LNCaP clone FGC (cell line): ENCODE measurements around the gene CSNK1G1.

ENCODE experiments used
- DNase-seq: peaks from one replicate; pipeline ENCODE4 v3.0.0-alpha.2; 2011; ENCODE audit warnings: low read depth
- H3K4me3 ChIP-seq: 2 replicates; pipeline ENCODE4 v1.5.1; 2011; ENCODE audit warnings: mild to moderate bottlenecking, low read depth, low read length, control low read depth
- CTCF ChIP-seq: IDR thresholded peaks from 2 replicates; pipeline ENCODE4 v1.5.1; 2012; ENCODE audit warnings: mild to moderate bottlenecking; ENCODE audit not compliant: control insufficient read depth, insufficient read depth; ENCODE audit errors: extremely low read depth

CSNK1G1 gene

GRCh38 chr15:64314456-64314855 lies 41.5 kb downstream of the CSNK1G1 start:
- no peak for TF ChIP-seq CTCF
- no peak overlapping the region for H3K4me3 ChIP-seq
- DNase-seq, result no peak

DNA sequence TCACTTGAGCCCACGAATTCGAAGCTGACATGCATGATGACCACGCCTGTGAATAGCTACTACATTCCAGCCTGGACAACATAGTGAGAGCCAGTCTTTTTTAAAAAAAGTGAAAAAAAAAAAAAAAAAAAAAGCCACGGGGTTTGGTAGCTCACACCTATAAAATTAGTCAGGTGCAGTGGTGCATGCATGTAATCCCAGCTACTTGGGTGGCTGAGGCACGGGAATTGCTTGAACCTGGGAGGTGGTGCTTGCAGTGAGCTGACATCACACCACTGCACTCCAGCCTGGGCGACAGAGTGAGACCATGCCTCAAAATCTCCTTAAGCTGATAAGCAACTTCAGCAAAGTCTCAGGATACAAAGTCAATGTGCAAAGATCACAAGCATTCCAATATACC lies 44.4 kb downstream of the CSNK1G1 start:
- TF ChIP-seq CTCF, result no peak
- no peak overlapping the region for H3K4me3 ChIP-seq
- no peak for DNase-seq

DNA sequence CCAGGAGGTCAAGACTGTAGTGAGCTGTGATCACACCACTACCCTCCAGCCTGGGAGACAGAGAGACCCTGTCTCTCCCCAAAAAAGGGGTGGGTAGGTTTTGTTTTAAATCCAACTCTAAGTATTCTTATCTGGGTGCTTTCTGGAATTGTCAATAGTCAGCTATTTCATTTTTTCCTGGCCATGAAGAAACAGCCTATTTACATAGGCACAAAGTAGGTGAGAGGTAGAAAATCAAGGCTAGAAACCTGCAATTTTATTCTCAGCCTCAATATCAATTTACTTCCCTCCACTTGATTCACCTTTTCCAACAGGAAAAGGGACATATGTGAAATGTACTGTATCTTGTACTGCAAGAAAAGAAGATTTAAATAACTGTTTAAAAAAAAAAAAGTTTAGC lies 45.9 kb downstream of the CSNK1G1 start:
- H3K4me3 ChIP-seq, result no peak overlapping the region
- no peak for TF ChIP-seq CTCF
- no peak for DNase-seq

- no peak overlapping the region for H3K4me3 ChIP-seq
- DNase-seq, result no peak
- TF ChIP-seq CTCF, result no peak
These were observed 50.7 kb downstream of the CSNK1G1 start for GRCh38 chr15:64305261-64305660.

DNA sequence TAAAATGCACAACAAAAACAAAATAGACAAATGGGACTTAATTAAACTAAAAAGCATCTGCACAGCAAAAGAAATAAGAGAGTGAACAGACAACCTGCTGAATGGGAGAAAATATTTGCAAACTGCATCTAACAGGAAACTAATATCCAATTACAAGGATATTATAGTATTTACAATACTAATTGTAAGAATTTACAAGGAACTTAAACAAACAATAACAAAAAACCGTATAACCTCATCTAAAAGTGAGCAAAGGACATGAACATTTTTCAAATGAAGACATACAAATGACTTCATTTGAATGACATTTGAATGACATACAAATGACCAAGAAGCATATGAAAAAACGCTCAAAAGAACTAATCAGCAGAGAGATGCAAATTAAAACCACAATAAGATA lies 66.4 kb downstream of the CSNK1G1 start:
- DNase-seq, result no peak
- TF ChIP-seq CTCF, result no peak
- no peak overlapping the region; the same call in 1 of the 2 replicates for H3K4me3 ChIP-seq

DNA sequence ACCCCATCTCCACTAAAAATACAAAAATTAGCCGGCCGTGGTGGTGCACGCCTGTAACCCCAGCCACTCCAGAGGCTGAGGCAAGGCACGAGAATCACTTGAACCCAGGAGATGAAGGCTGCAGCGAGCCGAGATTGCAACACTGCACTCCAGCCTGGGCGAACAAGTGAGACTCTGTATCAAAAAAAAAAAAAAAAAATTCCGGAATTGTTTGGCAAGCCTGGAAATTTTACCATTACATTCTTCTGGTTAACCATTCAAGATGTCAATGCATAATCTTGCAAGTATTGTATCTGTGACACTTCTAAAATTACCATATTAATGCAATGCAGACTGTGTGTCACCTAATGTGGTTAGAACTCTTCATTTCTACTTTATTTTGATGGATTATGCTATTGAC lies 67.0 kb downstream of the CSNK1G1 start:
- H3K4me3 ChIP-seq, result no peak overlapping the region; the same call in 1 of the 2 replicates
- TF ChIP-seq CTCF, result no peak
- no peak for DNase-seq

DNA sequence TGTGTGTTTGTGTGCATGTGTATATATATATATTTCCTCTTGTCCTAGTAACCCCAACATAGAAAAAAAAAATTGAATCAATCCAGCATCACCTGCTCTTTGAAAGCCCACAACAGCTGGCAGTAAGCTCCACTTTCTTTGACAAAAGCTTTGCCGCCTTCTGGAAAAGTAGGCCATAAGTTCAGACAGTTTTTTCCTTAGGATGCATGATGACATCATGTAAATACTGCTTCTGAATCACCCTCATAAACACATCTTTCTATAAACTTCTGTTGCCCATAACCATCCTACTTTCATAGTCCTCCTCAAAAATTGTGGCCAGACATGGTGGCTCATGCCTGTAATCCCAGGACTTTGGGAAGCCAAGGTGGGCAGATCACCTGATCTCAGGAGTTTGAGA lies 67.4 kb downstream of the CSNK1G1 start:
- no peak overlapping the region for H3K4me3 ChIP-seq
- DNase-seq, result no peak
- TF ChIP-seq CTCF, result no peak
